Neutrophil (primary cell): ENCODE measurements around the gene FANCF.

Source experiments
- H3K27ac ChIP-seq: fragments of 200-600 bp; sonication (generic); 2 replicates; pipeline ENCODE4 v1.5.1; 2016; ENCODE audit warnings: mild to moderate bottlenecking, moderate library complexity
- H3K27me3 ChIP-seq: fragments of 200-600 bp; sonication (generic); 2 replicates; pipeline ENCODE4 v1.6.0; 2016; ENCODE audit warnings: mild to moderate bottlenecking
- H3K36me3 ChIP-seq: fragments of 200-600 bp; sonication (generic); 2 replicates; pipeline ENCODE4 v1.5.1; 2017
- H3K4me1 ChIP-seq, 2 experiments: fragments of 200-600 bp in 1 of 2; sonication (generic) in 1 of 2; 1 replicate in 1 of 2; 2 replicates in 1 of 2; pipeline versions ENCODE4 v1.5.1 to v1.6.1; 2013 to 2016; ENCODE audit warnings: low read depth in 1 of 2, low read length in 1 of 2, mild to moderate bottlenecking in 1 of 2, moderate library complexity in 1 of 2; ENCODE audit not compliant: control insufficient read depth in 1 of 2, insufficient read depth in 1 of 2
- H3K4me3 ChIP-seq, 2 experiments: fragments of 200-600 bp in 1 of 2; sonication (generic) in 1 of 2; 1 replicate in 1 of 2; 2 replicates in 1 of 2; pipeline ENCODE4 v1.5.1; 2013 to 2016; ENCODE audit warnings: low read depth in 1 of 2, low read length in 1 of 2, mild to moderate bottlenecking in 1 of 2, moderate library complexity in 1 of 2
- H3K9me3 ChIP-seq: fragments of 200-600 bp; sonication (generic); 2 replicates; pipeline ENCODE4 v1.5.1; 2016
- TF ChIP-seq, protein P1 (sequence below): fragments of 200-600 bp; sonication (generic); IDR thresholded peaks from 2 replicates; pipeline ENCODE4 v1.5.1; 2016; ENCODE audit warnings: antibody characterized with exemption

FANCF gene

DNA sequence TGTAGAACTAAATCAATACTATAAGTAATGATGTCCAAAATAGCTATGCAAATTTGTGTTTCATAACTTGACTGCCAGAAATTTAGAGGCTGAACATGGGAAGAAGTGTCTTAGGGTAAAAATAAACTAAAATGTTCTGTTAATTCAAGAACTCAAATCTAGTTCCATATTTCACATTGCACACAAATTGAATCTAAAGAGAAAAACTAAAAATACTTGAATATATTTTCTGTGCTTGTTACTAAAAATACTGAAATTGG is 43.5 kb downstream of the FANCF start:
- Histone ChIP-seq H3K27me3 (no peaks in the 10 kb centered on the region), H3K9me3 (no peaks in the 10 kb centered on the region), H3K36me3 (no peaks in the 10 kb centered on the region), H3K27ac (no peak overlapping the region), H3K4me3 (no peak overlapping the region), H3K4me1 (no peaks in the 10 kb centered on the region)
- TF ChIP-seq, protein P1, sequence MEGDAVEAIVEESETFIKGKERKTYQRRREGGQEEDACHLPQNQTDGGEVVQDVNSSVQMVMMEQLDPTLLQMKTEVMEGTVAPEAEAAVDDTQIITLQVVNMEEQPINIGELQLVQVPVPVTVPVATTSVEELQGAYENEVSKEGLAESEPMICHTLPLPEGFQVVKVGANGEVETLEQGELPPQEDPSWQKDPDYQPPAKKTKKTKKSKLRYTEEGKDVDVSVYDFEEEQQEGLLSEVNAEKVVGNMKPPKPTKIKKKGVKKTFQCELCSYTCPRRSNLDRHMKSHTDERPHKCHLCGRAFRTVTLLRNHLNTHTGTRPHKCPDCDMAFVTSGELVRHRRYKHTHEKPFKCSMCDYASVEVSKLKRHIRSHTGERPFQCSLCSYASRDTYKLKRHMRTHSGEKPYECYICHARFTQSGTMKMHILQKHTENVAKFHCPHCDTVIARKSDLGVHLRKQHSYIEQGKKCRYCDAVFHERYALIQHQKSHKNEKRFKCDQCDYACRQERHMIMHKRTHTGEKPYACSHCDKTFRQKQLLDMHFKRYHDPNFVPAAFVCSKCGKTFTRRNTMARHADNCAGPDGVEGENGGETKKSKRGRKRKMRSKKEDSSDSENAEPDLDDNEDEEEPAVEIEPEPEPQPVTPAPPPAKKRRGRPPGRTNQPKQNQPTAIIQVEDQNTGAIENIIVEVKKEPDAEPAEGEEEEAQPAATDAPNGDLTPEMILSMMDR = no peak

DNA sequence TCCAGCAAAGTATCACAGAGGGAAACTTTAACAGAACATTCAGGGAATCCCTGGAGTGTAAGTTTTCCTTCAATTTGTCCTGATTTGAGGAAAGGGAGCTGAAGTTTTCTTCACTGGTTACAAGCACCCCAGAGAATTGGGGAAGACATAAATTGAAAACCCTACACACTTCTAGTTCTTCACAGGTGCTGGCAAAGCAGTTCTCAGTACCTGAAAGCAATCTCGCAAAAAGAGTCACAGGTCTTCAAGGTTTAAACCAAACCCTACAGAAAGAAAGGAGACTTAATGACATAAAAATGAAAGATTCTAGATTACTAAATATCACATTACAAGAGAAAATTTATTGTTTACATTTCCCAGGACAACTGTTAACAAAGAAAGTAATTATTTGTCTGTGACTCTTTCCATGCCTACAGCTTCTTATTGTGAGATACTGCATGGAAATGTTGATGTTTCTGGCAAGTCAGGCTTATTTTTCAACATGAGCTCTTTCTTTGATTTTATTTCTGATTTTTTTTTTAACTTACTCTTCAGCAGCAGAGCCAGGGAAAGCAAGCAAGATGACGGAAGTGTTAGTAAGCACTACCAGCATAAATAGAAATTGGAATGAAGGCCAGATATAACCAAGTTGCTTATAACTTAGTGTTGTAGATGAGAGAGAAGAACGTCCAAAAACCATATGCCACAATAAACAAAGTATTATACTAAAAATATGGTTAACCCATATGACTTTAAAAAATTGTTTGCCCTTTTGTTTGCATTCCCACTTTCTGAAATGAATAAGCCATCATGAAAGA is 44.1 kb downstream of the FANCF start:
- Histone ChIP-seq H3K36me3 (no peaks in the 10 kb centered on the region), H3K27me3 (no peaks in the 10 kb centered on the region), H3K27ac (no peak overlapping the region), H3K4me1 (no peaks in the 10 kb centered on the region), H3K9me3 (no peaks in the 10 kb centered on the region), H3K4me3 (no peak overlapping the region)
- TF ChIP-seq, protein P1 = no peak

DNA sequence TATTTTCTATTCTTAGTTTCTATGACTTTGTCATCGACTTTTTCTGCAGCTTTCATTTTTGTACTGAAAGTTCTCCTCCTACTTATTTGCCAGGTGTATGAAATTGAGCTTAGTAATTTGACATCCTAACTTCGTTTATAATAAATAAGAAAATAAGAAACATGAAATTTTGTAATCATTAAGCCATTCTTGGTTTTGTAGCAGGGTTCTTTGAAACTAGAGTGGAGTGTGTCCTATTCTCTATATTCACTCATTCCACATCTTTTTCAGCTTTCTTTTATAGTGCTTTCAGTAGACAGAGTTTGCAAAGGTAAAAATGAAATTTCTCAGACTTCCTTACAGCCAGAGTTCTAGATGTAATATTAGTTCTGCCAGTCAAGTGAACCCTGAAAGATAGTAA is 47.8 kb downstream of the FANCF start:
- H3K4me3 ChIP-seq = no peak overlapping the region
- H3K9me3 ChIP-seq = no peaks in the 10 kb centered on the region
- no peak overlapping the region for H3K27ac ChIP-seq
- TF ChIP-seq, protein P1 = no peak
- no peaks in the 10 kb centered on the region for H3K36me3 ChIP-seq
- no peaks in the 10 kb centered on the region for H3K27me3 ChIP-seq
- H3K4me1 ChIP-seq = no peaks in the 10 kb centered on the region
